ENCODE measurements around the gene CEMP1. TPM values are rescaled to one million over a fixed set of nuclear protein-coding genes. Genes with fewer than 3 reads are reported as not detected.

The CEMP1 gene
- total RNA-seq, 1 donor from 2014 or later, result not detected

- Mint-ChIP-seq H3K36me3 (no peaks in the 10 kb centered on the region), H3K27ac (no peak overlapping the region), H3K9me3 (no peaks in the 10 kb centered on the region), H3K4me3 (no peak overlapping the region), H3K4me1 (peaks cover 15% of the 10 kb centered on the region), H3K27me3 (ENCODE audit: insufficient read depth, low read depth) (peaks cover 13% of the 10 kb centered on the region)
- H3K27ac ChIP-seq, result no peak overlapping the region
- no peak overlapping the region for H2AFZ ChIP-seq (replicated peaks)
- no peak for DNase-seq (ENCODE audit: low spot score)
- H3F3A ChIP-seq (ENCODE audit: low read depth), result peaks cover 3% of the 10 kb centered on the region
- no peak overlapping the region for H3K9ac ChIP-seq
- H3K4me1 ChIP-seq, result peaks cover 14% of the 10 kb centered on the region
- no peak overlapping the region for H3K4me2 ChIP-seq
- TF ChIP-seq EZH2phosphoT487 (IDR thresholded peaks at IDR 0.05) (no peak), EZH2 (IDR thresholded peaks at IDR 0.05) (no peak)
- TF ChIP-seq, protein P1, sequence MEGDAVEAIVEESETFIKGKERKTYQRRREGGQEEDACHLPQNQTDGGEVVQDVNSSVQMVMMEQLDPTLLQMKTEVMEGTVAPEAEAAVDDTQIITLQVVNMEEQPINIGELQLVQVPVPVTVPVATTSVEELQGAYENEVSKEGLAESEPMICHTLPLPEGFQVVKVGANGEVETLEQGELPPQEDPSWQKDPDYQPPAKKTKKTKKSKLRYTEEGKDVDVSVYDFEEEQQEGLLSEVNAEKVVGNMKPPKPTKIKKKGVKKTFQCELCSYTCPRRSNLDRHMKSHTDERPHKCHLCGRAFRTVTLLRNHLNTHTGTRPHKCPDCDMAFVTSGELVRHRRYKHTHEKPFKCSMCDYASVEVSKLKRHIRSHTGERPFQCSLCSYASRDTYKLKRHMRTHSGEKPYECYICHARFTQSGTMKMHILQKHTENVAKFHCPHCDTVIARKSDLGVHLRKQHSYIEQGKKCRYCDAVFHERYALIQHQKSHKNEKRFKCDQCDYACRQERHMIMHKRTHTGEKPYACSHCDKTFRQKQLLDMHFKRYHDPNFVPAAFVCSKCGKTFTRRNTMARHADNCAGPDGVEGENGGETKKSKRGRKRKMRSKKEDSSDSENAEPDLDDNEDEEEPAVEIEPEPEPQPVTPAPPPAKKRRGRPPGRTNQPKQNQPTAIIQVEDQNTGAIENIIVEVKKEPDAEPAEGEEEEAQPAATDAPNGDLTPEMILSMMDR (IDR thresholded peaks at IDR 0.05), result no peak
- no peaks in the 10 kb centered on the region for H3K27me3 ChIP-seq
- no peaks in the 10 kb centered on the region for H3K9me3 ChIP-seq (ENCODE audit: low read depth)
- H4K20me1 ChIP-seq (ENCODE audit: low read depth), result no peaks in the 10 kb centered on the region
- no peaks in the 10 kb centered on the region for H3K36me3 ChIP-seq
- no peak overlapping the region for H3K4me3 ChIP-seq
- H3K79me2 ChIP-seq (ENCODE audit: low read depth), result no peaks in the 10 kb centered on the region
These were observed 23.5 kb downstream of the CEMP1 start for GRCh38 chr16:2507665-2508064.

DNA sequence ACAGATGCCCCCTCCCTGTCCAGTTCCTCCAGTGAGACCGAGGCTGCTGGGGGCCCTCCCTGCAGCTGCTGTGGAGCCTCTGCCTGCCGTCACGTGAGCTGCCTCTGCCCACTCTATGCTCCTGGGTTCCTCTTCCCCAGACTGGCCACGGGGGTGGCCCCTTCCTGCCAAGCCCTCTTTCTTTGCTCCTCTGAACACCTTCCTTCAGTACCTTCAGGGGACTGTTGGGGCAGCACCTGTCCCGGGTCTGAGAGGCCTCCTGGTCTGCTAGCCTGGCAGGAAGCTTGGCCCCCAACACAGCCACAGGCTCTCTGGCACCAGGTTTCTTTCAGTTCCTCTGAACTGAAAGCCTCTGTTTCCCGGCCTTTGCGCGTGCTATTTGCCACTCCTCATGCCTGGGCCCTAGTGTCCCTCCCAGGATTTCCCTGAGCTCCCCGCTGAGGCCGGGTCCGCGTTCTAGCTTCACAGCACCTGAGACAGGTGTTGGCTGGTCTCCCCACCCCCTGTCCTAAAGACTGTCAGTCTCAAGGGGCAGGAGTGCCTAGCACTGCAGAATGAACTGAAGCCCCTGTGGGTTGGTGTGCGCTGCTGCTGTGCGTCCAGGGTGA, 24.1 kb downstream of the CEMP1 start:
- H3K9me3 ChIP-seq (ENCODE audit: low read depth), result no peaks in the 10 kb centered on the region
- H3K4me2 ChIP-seq, result no peak overlapping the region
- no peaks in the 10 kb centered on the region for H3K36me3 Mint-ChIP-seq
- H3K27me3 ChIP-seq, result no peaks in the 10 kb centered on the region
- H3K27ac Mint-ChIP-seq, result no peak overlapping the region
- peaks cover 10% of the 10 kb centered on the region for H3K27me3 Mint-ChIP-seq (ENCODE audit: insufficient read depth, low read depth)
- peaks cover 9% of the 10 kb centered on the region for H3K4me1 ChIP-seq
- H3F3A ChIP-seq (ENCODE audit: low read depth), result no peaks in the 10 kb centered on the region
- no peak overlapping the region for H2AFZ ChIP-seq (replicated peaks)
- no peaks in the 10 kb centered on the region for H3K79me2 ChIP-seq (ENCODE audit: low read depth)
- H3K4me3 Mint-ChIP-seq, result no peak overlapping the region
- H3K4me3 ChIP-seq, result no peak overlapping the region
- H4K20me1 ChIP-seq (ENCODE audit: low read depth), result no peaks in the 10 kb centered on the region
- TF ChIP-seq, protein P1 (IDR thresholded peaks at IDR 0.05), result no peak
- TF ChIP-seq EZH2phosphoT487 (IDR thresholded peaks at IDR 0.05), result no peak
- no peak for TF ChIP-seq EZH2 (IDR thresholded peaks at IDR 0.05)
- H3K36me3 ChIP-seq, result no peaks in the 10 kb centered on the region
- no peak overlapping the region for H3K9ac ChIP-seq
- no peaks in the 10 kb centered on the region for H3K9me3 Mint-ChIP-seq
- no peak for DNase-seq (ENCODE audit: low spot score)
- peaks cover 10% of the 10 kb centered on the region for H3K4me1 Mint-ChIP-seq
- no peak overlapping the region for H3K27ac ChIP-seq

DNA sequence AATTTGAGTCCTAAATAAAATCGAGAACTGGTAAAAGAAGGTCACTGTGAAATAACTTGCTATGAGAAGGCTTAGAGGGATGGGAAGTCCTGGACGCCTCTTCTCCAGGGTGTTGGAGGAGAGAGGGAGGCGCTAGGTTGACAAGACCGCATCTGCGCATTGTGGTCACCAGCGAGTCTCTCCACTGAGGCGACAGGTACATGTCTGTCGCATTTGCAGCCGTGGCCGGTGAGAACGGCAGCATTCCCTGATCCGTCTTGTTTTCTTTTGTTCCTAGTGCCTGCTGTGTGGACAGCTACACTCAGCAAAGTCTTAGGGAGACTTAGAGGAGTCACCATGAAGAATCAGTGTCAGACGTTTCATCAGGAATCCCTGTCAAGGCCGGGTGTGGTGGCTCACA, 25.5 kb downstream of the CEMP1 start:
- Histone ChIP-seq H3K4me2 (no peak overlapping the region), H3K4me3 (no peak overlapping the region), H3K9ac (no peak overlapping the region), H3K27me3 (no peaks in the 10 kb centered on the region), H4K20me1 (ENCODE audit: low read depth) (no peaks in the 10 kb centered on the region), H3F3A (ENCODE audit: low read depth) (peaks cover 4% of the 10 kb centered on the region), H3K9me3 (ENCODE audit: low read depth) (no peaks in the 10 kb centered on the region), H3K79me2 (ENCODE audit: low read depth) (no peaks in the 10 kb centered on the region), H3K27ac (no peak overlapping the region), H3K36me3 (no peaks in the 10 kb centered on the region), H2AFZ (replicated peaks) (no peak overlapping the region), H3K4me1 (peaks cover 6% of the 10 kb centered on the region)
- Mint-ChIP-seq H3K4me1 (peaks cover 6% of the 10 kb centered on the region), H3K4me3 (no peak overlapping the region), H3K9me3 (no peaks in the 10 kb centered on the region), H3K36me3 (no peaks in the 10 kb centered on the region), H3K27ac (no peak overlapping the region), H3K27me3 (ENCODE audit: insufficient read depth, low read depth) (peaks cover 6% of the 10 kb centered on the region)
- no peak for TF ChIP-seq EZH2phosphoT487 (IDR thresholded peaks at IDR 0.05)
- TF ChIP-seq, protein P1 (IDR thresholded peaks at IDR 0.05), result no peak
- TF ChIP-seq EZH2 (IDR thresholded peaks at IDR 0.05), result no peak
- DNase-seq (ENCODE audit: low spot score), result no peak

All from neural progenitor cell (in vitro differentiated cells).